ENCODE results near the gene STXBP6.

STXBP6 gene

GRCh38 chr14:24908592-24909236 is 141.2 kb downstream of the STXBP6 start:
- TF ChIP-seq CTCF (IDR thresholded peaks at IDR 0.05; ENCODE audit: low read depth, low read length) (no peak), POLR2A (IDR thresholded peaks at IDR 0.05; ENCODE audit: extremely low read depth, insufficient read length) (no peak), MYC (IDR thresholded peaks at IDR 0.05; ENCODE audit: low read depth, low read length) (no peak), MAX (IDR thresholded peaks at IDR 0.05; ENCODE audit: low read depth, low read length) (no peak)
- no peak overlapping the region for H3K4me3 ChIP-seq (ENCODE audit: low read depth, low read length)
- DNase-seq (ENCODE audit: low read depth): no peak

- TF ChIP-seq CTCF (IDR thresholded peaks at IDR 0.05; ENCODE audit: low read depth, low read length) (no peak), POLR2A (IDR thresholded peaks at IDR 0.05; ENCODE audit: extremely low read depth, insufficient read length) (no peak), MAX (IDR thresholded peaks at IDR 0.05; ENCODE audit: low read depth, low read length) (no peak), MYC (IDR thresholded peaks at IDR 0.05; ENCODE audit: low read depth, low read length) (no peak)
- DNase-seq (ENCODE audit: low read depth): no peak
- no peak overlapping the region for H3K4me3 ChIP-seq (ENCODE audit: low read depth, low read length)
Observed at GRCh38 chr14:24904533-24904932, 145.4 kb downstream of the STXBP6 start.

GRCh38 chr14:24903337-24903736 is 146.6 kb downstream of the STXBP6 start:
- no peak overlapping the region for H3K4me3 ChIP-seq (ENCODE audit: low read depth, low read length)
- no peak for DNase-seq (ENCODE audit: low read depth)
- TF ChIP-seq MYC (IDR thresholded peaks at IDR 0.05; ENCODE audit: low read depth, low read length): no peak
- TF ChIP-seq MAX (IDR thresholded peaks at IDR 0.05; ENCODE audit: low read depth, low read length): no peak
- TF ChIP-seq CTCF (IDR thresholded peaks at IDR 0.05; ENCODE audit: low read depth, low read length): no peak
- no peak for TF ChIP-seq POLR2A (IDR thresholded peaks at IDR 0.05; ENCODE audit: extremely low read depth, insufficient read length)

GRCh38 chr14:24900269-24901100 is 149.5 kb downstream of the STXBP6 start:
- H3K4me3 ChIP-seq (ENCODE audit: low read depth, low read length): no peak overlapping the region
- TF ChIP-seq POLR2A (IDR thresholded peaks at IDR 0.05; ENCODE audit: extremely low read depth, insufficient read length): no peak
- no peak for TF ChIP-seq MAX (IDR thresholded peaks at IDR 0.05; ENCODE audit: low read depth, low read length)
- no peak for TF ChIP-seq CTCF (IDR thresholded peaks at IDR 0.05; ENCODE audit: low read depth, low read length)
- TF ChIP-seq MYC (IDR thresholded peaks at IDR 0.05; ENCODE audit: low read depth, low read length): no peak
- no peak for DNase-seq (ENCODE audit: low read depth)

- DNase-seq (ENCODE audit: low read depth): no peak
- H3K4me3 ChIP-seq (ENCODE audit: low read depth, low read length): no peak overlapping the region
- TF ChIP-seq MAX (IDR thresholded peaks at IDR 0.05; ENCODE audit: low read depth, low read length): no peak
- no peak for TF ChIP-seq POLR2A (IDR thresholded peaks at IDR 0.05; ENCODE audit: extremely low read depth, insufficient read length)
- TF ChIP-seq CTCF (IDR thresholded peaks at IDR 0.05; ENCODE audit: low read depth, low read length): no peak
- TF ChIP-seq MYC (IDR thresholded peaks at IDR 0.05; ENCODE audit: low read depth, low read length): no peak
Observed at GRCh38 chr14:24897793-24898192, 152.2 kb downstream of the STXBP6 start.

All from NB4 (cell line).